ENCODE results near the gene E2F2.

DNA sequence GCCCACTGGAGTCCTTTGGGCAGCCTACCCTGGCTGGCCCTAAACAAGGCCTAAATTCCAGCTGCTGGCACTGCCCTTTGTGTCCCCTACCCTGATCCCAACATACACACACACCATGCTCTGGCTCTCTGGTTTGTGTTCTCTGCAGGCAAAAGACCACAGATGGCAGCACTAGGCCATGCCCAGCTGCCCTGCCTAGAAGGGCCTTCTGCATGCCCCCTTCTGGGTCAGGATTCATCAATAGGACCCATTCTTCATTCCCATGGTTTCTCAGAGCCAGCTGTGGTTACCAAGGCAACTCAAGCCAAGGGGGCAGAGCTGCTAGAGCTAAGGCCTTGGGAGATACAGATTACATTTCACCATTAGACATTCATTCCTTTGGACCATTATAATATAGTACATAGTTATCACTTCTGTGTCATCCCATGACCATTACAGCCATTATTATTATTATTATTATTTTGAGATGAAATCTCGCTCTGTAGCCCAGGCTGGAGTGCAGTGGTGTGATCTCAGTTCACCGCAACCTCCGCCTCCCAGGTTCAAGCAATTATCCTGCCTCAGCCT lies 64.5 kb downstream of the E2F2 start:
- TF ChIP-seq ZNF274 (IDR thresholded peaks at IDR 0.05; ENCODE audit: low read depth, low read length) (no peak), YY1 (IDR thresholded peaks at IDR 0.05; ENCODE audit: insufficient read depth, insufficient read length) (no peak), SUZ12 (IDR thresholded peaks at IDR 0.05; ENCODE audit: extremely low read depth, insufficient read depth, insufficient read length) (no peak)

Measured in NT2/D1 (cell line).